IMR-90 (cell line): ENCODE results near the gene RPN2.

Experiments used
- BHLHE40 ChIP-seq: fragments of 150-350 bp; IDR thresholded peaks from 2 replicates; pipeline ENCODE4 v1.6.1; 2016; ENCODE audit warnings: mild to moderate bottlenecking, low read depth, low read length
- CEBPB ChIP-seq: IDR thresholded peaks from 2 replicates; pipeline ENCODE4 v1.6.1; 2012; ENCODE audit warnings: low read depth, low read length, improper control_type of control experiment
- CHD1 ChIP-seq: IDR thresholded peaks from 2 replicates; pipeline ENCODE4 v1.6.1; 2012; ENCODE audit warnings: low read depth, low read length, improper control_type of control experiment
- FOS ChIP-seq: fragments of 150-350 bp; IDR thresholded peaks from 2 replicates; pipeline ENCODE4 v1.6.1; 2016; ENCODE audit warnings: low read depth, low read length
- MAFK ChIP-seq: IDR thresholded peaks from 2 replicates; pipeline ENCODE4 v1.6.1; 2012; ENCODE audit warnings: low read depth, low read length, improper control_type of control experiment
- MAZ ChIP-seq: IDR thresholded peaks from 2 replicates; pipeline ENCODE4 v1.6.1; 2012; ENCODE audit warnings: low read depth, mild to moderate bottlenecking, low read length, improper control_type of control experiment, moderate library complexity, borderline replicate concordance
- MXI1 ChIP-seq: IDR thresholded peaks from 2 replicates; pipeline ENCODE4 v1.6.1; 2012; ENCODE audit warnings: low read depth, mild to moderate bottlenecking, low read length, moderate library complexity, borderline replicate concordance
- POLR2A ChIP-seq: IDR thresholded peaks from 2 replicates; pipeline ENCODE4 v1.6.1; 2012; ENCODE audit warnings: mild to moderate bottlenecking, low read depth, low read length
- RAD21 ChIP-seq: IDR thresholded peaks from 2 replicates; pipeline ENCODE4 v1.6.1; 2012; ENCODE audit warnings: low read length, improper control_type of control experiment
- RFX5 ChIP-seq: IDR thresholded peaks from 2 replicates; pipeline ENCODE4 v1.8.0; 2012; ENCODE audit warnings: low read depth, mild to moderate bottlenecking, low read length, moderate library complexity
- SMC3 ChIP-seq: fragments of 150-350 bp; IDR thresholded peaks from 2 replicates; pipeline ENCODE4 v1.6.1; 2016; ENCODE audit warnings: low read depth, mild to moderate bottlenecking, antibody characterized with exemption, low read length, moderate library complexity
- USF2 ChIP-seq: fragments of 150-350 bp; IDR thresholded peaks from 2 replicates; pipeline ENCODE4 v1.6.1; 2017; ENCODE audit warnings: mild to moderate bottlenecking, antibody characterized with exemption, low read length, low read depth
- TF ChIP-seq, protein P1 (sequence below): conservative IDR thresholded peaks from 2 replicates; pipeline ENCODE4 v1.5.1; 2012; ENCODE audit warnings: mild to moderate bottlenecking, low read depth, low read length, improper control_type of control experiment
- TF ChIP-seq, protein P2 (sequence below): fragments of 150-350 bp; IDR thresholded peaks from 2 replicates; pipeline ENCODE4 v1.6.1; 2016; ENCODE audit warnings: low read depth, mild to moderate bottlenecking, low read length, moderate library complexity, borderline replicate concordance

DNA sequence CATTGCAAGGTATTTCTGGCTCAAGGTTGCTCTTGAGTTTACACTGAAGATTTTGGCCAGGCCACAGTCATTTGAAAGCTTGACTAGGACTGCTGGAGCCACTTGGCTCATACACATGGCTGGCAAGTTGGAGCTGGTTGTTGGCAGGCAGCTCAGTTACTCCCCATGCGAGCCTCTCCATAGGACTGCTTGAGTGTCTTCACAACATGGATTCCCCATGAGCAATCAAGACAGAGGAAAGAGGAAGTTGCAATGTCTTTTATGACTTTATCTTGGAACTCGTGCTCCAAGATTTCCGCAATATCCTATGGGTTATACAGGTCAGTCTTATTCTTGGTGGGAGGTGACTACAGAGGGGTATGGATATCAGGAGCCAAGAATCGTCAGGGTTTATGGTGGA, 109.0 kb downstream of the RPN2 start:
- TF ChIP-seq, protein P1, sequence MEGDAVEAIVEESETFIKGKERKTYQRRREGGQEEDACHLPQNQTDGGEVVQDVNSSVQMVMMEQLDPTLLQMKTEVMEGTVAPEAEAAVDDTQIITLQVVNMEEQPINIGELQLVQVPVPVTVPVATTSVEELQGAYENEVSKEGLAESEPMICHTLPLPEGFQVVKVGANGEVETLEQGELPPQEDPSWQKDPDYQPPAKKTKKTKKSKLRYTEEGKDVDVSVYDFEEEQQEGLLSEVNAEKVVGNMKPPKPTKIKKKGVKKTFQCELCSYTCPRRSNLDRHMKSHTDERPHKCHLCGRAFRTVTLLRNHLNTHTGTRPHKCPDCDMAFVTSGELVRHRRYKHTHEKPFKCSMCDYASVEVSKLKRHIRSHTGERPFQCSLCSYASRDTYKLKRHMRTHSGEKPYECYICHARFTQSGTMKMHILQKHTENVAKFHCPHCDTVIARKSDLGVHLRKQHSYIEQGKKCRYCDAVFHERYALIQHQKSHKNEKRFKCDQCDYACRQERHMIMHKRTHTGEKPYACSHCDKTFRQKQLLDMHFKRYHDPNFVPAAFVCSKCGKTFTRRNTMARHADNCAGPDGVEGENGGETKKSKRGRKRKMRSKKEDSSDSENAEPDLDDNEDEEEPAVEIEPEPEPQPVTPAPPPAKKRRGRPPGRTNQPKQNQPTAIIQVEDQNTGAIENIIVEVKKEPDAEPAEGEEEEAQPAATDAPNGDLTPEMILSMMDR = no peak
- TF ChIP-seq USF2 = no peak
- no peak for TF ChIP-seq RAD21
- TF ChIP-seq, protein P2, sequence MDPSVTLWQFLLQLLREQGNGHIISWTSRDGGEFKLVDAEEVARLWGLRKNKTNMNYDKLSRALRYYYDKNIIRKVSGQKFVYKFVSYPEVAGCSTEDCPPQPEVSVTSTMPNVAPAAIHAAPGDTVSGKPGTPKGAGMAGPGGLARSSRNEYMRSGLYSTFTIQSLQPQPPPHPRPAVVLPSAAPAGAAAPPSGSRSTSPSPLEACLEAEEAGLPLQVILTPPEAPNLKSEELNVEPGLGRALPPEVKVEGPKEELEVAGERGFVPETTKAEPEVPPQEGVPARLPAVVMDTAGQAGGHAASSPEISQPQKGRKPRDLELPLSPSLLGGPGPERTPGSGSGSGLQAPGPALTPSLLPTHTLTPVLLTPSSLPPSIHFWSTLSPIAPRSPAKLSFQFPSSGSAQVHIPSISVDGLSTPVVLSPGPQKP = no peak
- TF ChIP-seq BHLHE40 = no peak
- TF ChIP-seq POLR2A = no peak
- TF ChIP-seq SMC3 = no peak
- TF ChIP-seq RFX5 = no peak
- no peak for TF ChIP-seq MAZ
- TF ChIP-seq CHD1 = no peak
- TF ChIP-seq CEBPB = no peak
- TF ChIP-seq MXI1 = no peak
- no peak for TF ChIP-seq FOS
- TF ChIP-seq MAFK = no peak
